Keratinocyte (primary cell): ENCODE results near the gene ITGA7. TPM values are rescaled to one million over a fixed set of nuclear protein-coding genes. Genes with fewer than 3 reads are reported as not detected.
A peak's percentile ranks its signal among the peaks of the same experiment; 100 is the strongest.

Experiments used
- DNase-seq: peaks from one replicate; pipeline ENCODE4 v3.0.0-alpha.2; 2011; ENCODE audit warnings: low read depth, missing footprints, low spot score
- FAIRE-seq: peaks from 2 replicates; lab custom pipeline; 2011; peaks lifted over from hg19 to GRCh38; lab: Jason Lieb, UNC
- H2AFZ ChIP-seq: 2 replicates; pipeline ENCODE4 v1.6.0; 2012; ENCODE audit warnings: low read length, control low read depth, inconsistent platforms; ENCODE audit not compliant: control insufficient read depth
- H3K27ac ChIP-seq: 2 replicates; pipeline ENCODE4 v1.5.1; 2011; ENCODE audit warnings: low read length; ENCODE audit not compliant: control insufficient read depth, insufficient read depth
- H3K27me3 ChIP-seq: 3 replicates; pipeline ENCODE4 v1.6.0; 2011; ENCODE audit warnings: low read length; ENCODE audit not compliant: control insufficient read depth, insufficient read depth; ENCODE audit errors: extremely low read depth
- H3K36me3 ChIP-seq, 2 experiments: 2 replicates in 1 of 2; 3 replicates in 1 of 2; pipeline ENCODE4 v1.5.1; 2011; ENCODE audit warnings: low read length in 2 of 2, mild to moderate bottlenecking in 1 of 2; ENCODE audit not compliant: control insufficient read depth in 2 of 2, insufficient read depth in 2 of 2; ENCODE audit errors: extremely low read depth in 1 of 2
- H3K4me1 ChIP-seq: 3 replicates; pipeline ENCODE4 v1.5.1; 2011; ENCODE audit warnings: low read length; ENCODE audit not compliant: control insufficient read depth, insufficient read depth; ENCODE audit errors: extremely low read depth
- H3K4me2 ChIP-seq: 3 replicates; pipeline ENCODE4 v1.6.0; 2011; ENCODE audit warnings: low read depth, low read length; ENCODE audit not compliant: control insufficient read depth, insufficient read depth; ENCODE audit errors: extremely low read depth
- H3K4me3 ChIP-seq, 3 experiments: fragments of 200-600 bp in 1 of 3; sonication (generic) in 1 of 3; 2 replicates in 2 of 3; 3 replicates in 1 of 3; pipeline ENCODE4 v1.5.1; 2011 to 2016; ENCODE audit warnings: low read length in 3 of 3, mild to moderate bottlenecking in 3 of 3, control low read depth in 2 of 3, inconsistent platforms in 1 of 3, low read depth in 1 of 3, mixed read lengths in 1 of 3, mixed run types in 1 of 3, moderate library complexity in 1 of 3; ENCODE audit not compliant: control insufficient read depth in 2 of 3, insufficient read depth in 2 of 3; ENCODE audit errors: extremely low read depth in 1 of 3
- H3K79me2 ChIP-seq: 2 replicates; pipeline ENCODE4 v1.6.0; 2012; ENCODE audit warnings: low read length; ENCODE audit not compliant: control insufficient read depth, insufficient read depth
- H3K9ac ChIP-seq: 3 replicates; pipeline ENCODE4 v1.6.0; 2011; ENCODE audit warnings: low read length; ENCODE audit not compliant: control insufficient read depth, insufficient read depth; ENCODE audit errors: extremely low read depth
- H3K9me1 ChIP-seq: 3 replicates; pipeline ENCODE4 v1.6.0; 2011; ENCODE audit warnings: low read length; ENCODE audit not compliant: control insufficient read depth, insufficient read depth; ENCODE audit errors: extremely low read depth
- H3K9me3 ChIP-seq: 2 replicates; pipeline ENCODE4 v1.5.1; 2012; ENCODE audit warnings: low read depth, low read length; ENCODE audit not compliant: control insufficient read depth
- H4K20me1 ChIP-seq: 3 replicates; pipeline ENCODE4 v1.6.0; 2011; ENCODE audit warnings: low read length; ENCODE audit not compliant: control insufficient read depth, insufficient read depth; ENCODE audit errors: extremely low read depth
- CTCF ChIP-seq, 3 experiments: IDR thresholded peaks in 1 of 3; conservative IDR thresholded peaks in 1 of 3; optimal IDR thresholded peaks in 1 of 3; 2 replicates in 2 of 3; 3 replicates in 1 of 3; pipeline versions ENCODE3 to v1.5.1; 2011; ENCODE audit warnings: low read length in 3 of 3, mild to moderate bottlenecking in 3 of 3, moderate library complexity in 2 of 3, control low read depth in 1 of 3, inconsistent platforms in 1 of 3; ENCODE audit not compliant: insufficient read depth in 2 of 3; ENCODE audit errors: extremely low read depth in 1 of 3
- EZH2 ChIP-seq: IDR thresholded peaks from one replicate; pipeline ENCODE4 v1.6.1; 2012; ENCODE audit warnings: inconsistent platforms, mild to moderate bottlenecking, low read length, moderate library complexity
- dilution Hi-C: fragments of 300-500 bp; cut with MboI; formaldehyde crosslinking; loops from one replicate; pipeline ENCODE4 v1.7.0; 2020; ENCODE audit warnings: low sequenced_read_pairs; ENCODE audit not compliant: extremely low pct_ligation_motif_present
- polyA plus RNA-seq, 5 experiments: library from polyadenylated mRNA; depleted of rRNA in 3 of 5; stranded (reverse) in 3 of 5; stranded (forward) in 1 of 5; unstranded in 1 of 5; fragments of >200 nt; gene quantifications; 1 replicate in 1 of 5; 2 replicates in 3 of 5; 3 replicates in 1 of 5; pipeline versions ENCODE4 v1.2.1 to v1.2.3, GENCODE V29; 2011 to 2012; ENCODE audit warnings: missing spikeins in 2 of 5, low read depth in 1 of 5, low replicate concordance in 1 of 5

The ITGA7 gene
- polyA plus RNA-seq, 1 donor (not counting 4 experiments of a cell fraction or from before 2014, with no cell fraction given), result 0.04 TPM

- H2AFZ ChIP-seq, result no peak overlapping the region
- no peaks in the 10 kb centered on the region for H3K79me2 ChIP-seq
- no peak overlapping the region for H3K4me3 ChIP-seq
- no peak overlapping the region for H3K4me2 ChIP-seq
- H3K36me3 ChIP-seq, result no peaks in the 10 kb centered on the region
- dilution Hi-C loops, result no loop called here
- H3K4me1 ChIP-seq, result no peaks in the 10 kb centered on the region
- H3K27me3 ChIP-seq, result peaks cover 4% of the 10 kb centered on the region
- no peak for TF ChIP-seq EZH2
- peak; percentile 14 to 49 (median 14) for TF ChIP-seq CTCF (optimal IDR thresholded peaks at IDR 0.05 in 1 of 3, IDR thresholded peaks at IDR 0.05 in 1 of 3, conservative IDR thresholded peaks at IDR 0.05 in 1 of 3; ENCODE audit: extremely low read depth in 1 of 3, insufficient read depth in 2 of 3, low read length in 3 of 3)
- no peaks in the 10 kb centered on the region for H3K9me3 ChIP-seq
- FAIRE-seq (no peak), DNase-seq (no peak)
- no peak overlapping the region for H3K27ac ChIP-seq
- H3K9me1 ChIP-seq, result no peaks in the 10 kb centered on the region
- no peaks in the 10 kb centered on the region for H4K20me1 ChIP-seq
- no peak overlapping the region for H3K9ac ChIP-seq
Observed at GRCh38 chr12:55659486-55660385, 48.0 kb downstream of the ITGA7 start.

GRCh38 chr12:55658635-55659391 is 48.9 kb downstream of the ITGA7 start:
- Histone ChIP-seq H2AFZ (no peak overlapping the region), H3K4me3 (no peak overlapping the region), H3K79me2 (no peaks in the 10 kb centered on the region), H3K27me3 (peaks cover 4% of the 10 kb centered on the region), H3K9ac (no peak overlapping the region), H3K9me1 (no peaks in the 10 kb centered on the region), H4K20me1 (no peaks in the 10 kb centered on the region), H3K36me3 (no peaks in the 10 kb centered on the region), H3K4me1 (no peaks in the 10 kb centered on the region), H3K9me3 (no peaks in the 10 kb centered on the region), H3K4me2 (no peak overlapping the region), H3K27ac (no peak overlapping the region)
- no peak for DNase-seq
- dilution Hi-C loops, result no loop called here
- no peak for TF ChIP-seq CTCF (optimal IDR thresholded peaks at IDR 0.05 in 1 of 3, IDR thresholded peaks at IDR 0.05 in 1 of 3, conservative IDR thresholded peaks at IDR 0.05 in 1 of 3; ENCODE audit: extremely low read depth in 1 of 3, insufficient read depth in 2 of 3, low read length in 3 of 3)
- no peak for TF ChIP-seq EZH2
- no peak for FAIRE-seq
